MCF 10A (cell line): ENCODE data around the gene TRPM5. TPM values are rescaled to one million over a fixed set of nuclear protein-coding genes. Genes with fewer than 3 reads are reported as not detected.
A peak's percentile ranks its signal among the peaks of the same experiment; 100 is the strongest.

Experiments
- BruUV-seq: library from RNA; stranded (reverse); fragments of 400-500 nt; replicated peaks from 2 replicates; lab custom pipeline; 2021; lab: Mats Ljungman, UMichigan
- CTCF ChIA-PET: fragments of 300-600 bp; sonication (Branson Sonifier 250); formaldehyde crosslinking; extraction: SDS; loops from one replicate; lab custom pipeline; 2021; ENCODE audit warnings: antibody characterized with exemption, inconsistent platforms; lab: Yijun Ruan, JAX
- POLR2A ChIA-PET: fragments of 300-600, 350-650 bp; sonication (Branson Sonifier 250); formaldehyde crosslinking; extraction: SDS; loops from one replicate; lab custom pipeline; 2020; ENCODE audit warnings: antibody characterized with exemption, inconsistent platforms; lab: Yijun Ruan, JAX
- DNase-seq: peaks from one replicate; pipeline ENCODE4 v3.0.0-alpha.2; 2018; ENCODE audit not compliant: unreplicated experiment
- H3K27ac Mint-ChIP-seq: one replicate; pipeline ENCODE4 v1.8.0; 2022; ENCODE audit warnings: mild to moderate bottlenecking, low read depth, mixed read lengths; ENCODE audit not compliant: unreplicated experiment
- H3K27me3 Mint-ChIP-seq: one replicate; pipeline ENCODE4 v1.8.0; 2022; ENCODE audit warnings: mixed read lengths; ENCODE audit not compliant: insufficient read depth, unreplicated experiment
- H3K36me3 Mint-ChIP-seq: one replicate; pipeline ENCODE4 v1.8.0; 2022; ENCODE audit warnings: mild to moderate bottlenecking, moderate library complexity, mixed read lengths; ENCODE audit not compliant: insufficient read depth, unreplicated experiment
- H3K4me1 Mint-ChIP-seq: one replicate; pipeline ENCODE4 v1.8.0; 2022; ENCODE audit warnings: mixed read lengths; ENCODE audit not compliant: insufficient read depth, unreplicated experiment
- H3K4me3 Mint-ChIP-seq: one replicate; pipeline ENCODE4 v1.8.0; 2022; ENCODE audit warnings: mild to moderate bottlenecking, moderate library complexity, mixed read lengths; ENCODE audit not compliant: unreplicated experiment
- H3K9me3 Mint-ChIP-seq: one replicate; pipeline ENCODE4 v1.8.0; 2022; ENCODE audit warnings: mixed read lengths; ENCODE audit not compliant: unreplicated experiment
- CTCF ChIP-seq: fragments of 200-600 bp; IDR thresholded peaks from one replicate; pipeline ENCODE4 v1.8.0; 2022; ENCODE audit warnings: antibody characterized with exemption, mild to moderate bottlenecking; ENCODE audit not compliant: unreplicated experiment
- intact Hi-C: fragments of 100-400 bp; cut with micrococcal nuclease; formaldehyde crosslinking; loops from 2 replicates; pipeline ENCODE4 v1.14.1; 2022
- total RNA-seq: library from RNA; stranded (reverse); gene quantifications from 2 replicates; pipeline ENCODE4 v1.2.3, GENCODE V29; 2022

Gene TRPM5
- total RNA-seq, 1 experiment from 2014 or later, result not detected

- peak; percentile 75 for TF ChIP-seq CTCF
- BruUV-seq, result no TSS peak
- H3K27ac Mint-ChIP-seq, result no peak overlapping the region
- no peaks in the 10 kb centered on the region for H3K36me3 Mint-ChIP-seq
- no peaks in the 10 kb centered on the region for H3K27me3 Mint-ChIP-seq
- no peaks in the 10 kb centered on the region for H3K9me3 Mint-ChIP-seq
- POLR2A ChIA-PET, result interaction anchor here (0.7 to 2.7 kb wide), 4 partner anchors 19 to 460 kb away, joined by 3 to 14 read pairs (median 6); partner anchors contain the start of gene TSSC4
- CTCF ChIA-PET, result interaction anchor here (0.5 to 7.5 kb wide), 57 partner anchors 8 to 1046 kb away, joined by 3 to 240 read pairs (median 4); partner anchors contain the start of genes C11orf21, CD81, TSPAN32 and TSSC4
- H3K4me3 Mint-ChIP-seq, result no peak overlapping the region
- H3K4me1 Mint-ChIP-seq, result no peaks in the 10 kb centered on the region
- DNase-seq, result peak; percentile 74
- intact Hi-C loops, result loop anchor here (1.0 kb wide), 4 partner anchors 20 to 254 kb away; partner anchors contain the start of gene TSSC4
Observed at GRCh38 chr11:2419638-2420501, 24.4 kb downstream of the TRPM5 start.

GRCh38 chr11:2418693-2419360 is 25.5 kb downstream of the TRPM5 start:
- Mint-ChIP-seq H3K4me1 (no peaks in the 10 kb centered on the region), H3K27ac (no peak overlapping the region), H3K27me3 (no peaks in the 10 kb centered on the region), H3K9me3 (no peaks in the 10 kb centered on the region), H3K4me3 (no peak overlapping the region), H3K36me3 (no peaks in the 10 kb centered on the region)
- no peak for TF ChIP-seq CTCF
- POLR2A ChIA-PET, result interaction anchor here (0.6 to 0.9 kb wide), 3 partner anchors 10 to 115 kb away, joined by 3 to 6 read pairs (median 3); partner anchors contain the start of gene TSSC4
- CTCF ChIA-PET, result interaction anchor here (0.6 to 7.5 kb wide), 22 partner anchors 9 to 766 kb away, joined by 3 to 240 read pairs (median 6); partner anchors contain the start of genes C11orf21, CD81, TSPAN32 and TSSC4
- DNase-seq, result no peak
- intact Hi-C loops, result loop anchor here (1.0 kb wide), 3 partner anchors 19 to 222 kb away; partner anchors contain the start of gene TSSC4
- BruUV-seq, result no TSS peak

- no peak for DNase-seq
- Mint-ChIP-seq H3K27me3 (no peaks in the 10 kb centered on the region), H3K36me3 (no peaks in the 10 kb centered on the region), H3K4me3 (no peak overlapping the region), H3K9me3 (no peaks in the 10 kb centered on the region), H3K4me1 (no peaks in the 10 kb centered on the region), H3K27ac (no peak overlapping the region)
- no peak for TF ChIP-seq CTCF
- ChIA-PET POLR2A (interaction anchor here (0.6 to 1.2 kb wide), 3 partner anchors 10 to 115 kb away, joined by 3 read pairs; partner anchors contain the start of gene TSSC4), CTCF (interaction anchor here (0.6 to 7.5 kb wide), 11 partner anchors 8 to 225 kb away, joined by 3 to 240 read pairs (median 7); partner anchors contain the start of genes C11orf21, CD81, TSPAN32 and TSSC4)
- intact Hi-C loops, result no loop called here
- BruUV-seq, result no TSS peak
Observed at GRCh38 chr11:2417856-2418692, 26.2 kb downstream of the TRPM5 start.
